Activated naive CD4-positive, alpha-beta T cell treated with anti-CD3 and anti-CD28 coated beads, Interleukin-2, amount 10 ng/mL, durations not matched to agents 7 days and 5 days (primary cell): ENCODE measurements around the gene WWP2.

Experiments
- CTCF ChIA-PET: fragments of 350-600 bp; sonication (Branson Sonifier 250); formaldehyde crosslinking; loops from one replicate; lab custom pipeline; 2021; ENCODE audit warnings: antibody characterized with exemption; lab: Charles Lee
- DNase-seq: peaks from one replicate; pipeline ENCODE4 v3.0.0-alpha.2; 2020
- H3K27ac Mint-ChIP-seq: one replicate; pipeline ENCODE4 v1.8.0; 2021; ENCODE audit warnings: mild to moderate bottlenecking, moderate library complexity, mixed read lengths
- H3K27me3 Mint-ChIP-seq: one replicate; pipeline ENCODE4 v1.8.0; 2021; ENCODE audit warnings: mild to moderate bottlenecking, mixed read lengths
- H3K36me3 Mint-ChIP-seq: one replicate; pipeline ENCODE4 v1.8.0; 2021; ENCODE audit warnings: mixed read lengths
- H3K4me1 Mint-ChIP-seq: one replicate; pipeline ENCODE4 v1.8.0; 2021; ENCODE audit warnings: mixed read lengths
- H3K4me3 Mint-ChIP-seq: one replicate; pipeline ENCODE4 v1.8.0; 2021; ENCODE audit warnings: mild to moderate bottlenecking, moderate library complexity, mixed read lengths
- H3K9me3 Mint-ChIP-seq: one replicate; pipeline ENCODE4 v1.8.0; 2021; ENCODE audit warnings: mixed read lengths

The WWP2 gene

GRCh38 chr16:69858191-69859104, 96.3 kb downstream of the WWP2 start:
- Mint-ChIP-seq H3K36me3 (peaks cover 8% of the 10 kb centered on the region), H3K9me3 (no peaks in the 10 kb centered on the region)

GRCh38 chr16:69859105-69859989, 97.2 kb downstream of the WWP2 start:
- DNase-seq = peak; percentile 25
- no peaks in the 10 kb centered on the region for H3K27me3 Mint-ChIP-seq
- no peak overlapping the region for H3K4me3 Mint-ChIP-seq
- H3K36me3 Mint-ChIP-seq = peaks cover 8% of the 10 kb centered on the region
- CTCF ChIA-PET = interaction anchor here (0.9 kb wide), 1 partner anchor 12 kb away, joined by 3 read pairs; no protein-coding TSS in a partner anchor
- H3K9me3 Mint-ChIP-seq = no peaks in the 10 kb centered on the region
- peaks cover 12% of the 10 kb centered on the region for H3K4me1 Mint-ChIP-seq
- H3K27ac Mint-ChIP-seq = no peak overlapping the region

More at GRCh38 chr16:69858191-69859104, 96.3 kb downstream of the WWP2 start:
- H3K4me1 Mint-ChIP-seq = peaks cover 12% of the 10 kb centered on the region
- no peak for DNase-seq
- H3K27me3 Mint-ChIP-seq = no peaks in the 10 kb centered on the region
- peak overlapping the region; percentile 70 for H3K27ac Mint-ChIP-seq
- CTCF ChIA-PET = no interaction called here
- no peak overlapping the region for H3K4me3 Mint-ChIP-seq

- DNase-seq = no peak
- H3K27ac Mint-ChIP-seq = no peak overlapping the region
- H3K9me3 Mint-ChIP-seq = no peaks in the 10 kb centered on the region
- no peaks in the 10 kb centered on the region for H3K27me3 Mint-ChIP-seq
- peaks cover 12% of the 10 kb centered on the region for H3K4me1 Mint-ChIP-seq
- no peak overlapping the region for H3K4me3 Mint-ChIP-seq
- CTCF ChIA-PET = no interaction called here
- peaks cover 8% of the 10 kb centered on the region for H3K36me3 Mint-ChIP-seq
Measured at GRCh38 chr16:69860233-69861231, 98.4 kb downstream of the WWP2 start.

GRCh38 chr16:69861292-69862030, 99.3 kb downstream of the WWP2 start:
- Mint-ChIP-seq H3K27ac (no peak overlapping the region), H3K4me1 (peaks cover 12% of the 10 kb centered on the region), H3K9me3 (no peaks in the 10 kb centered on the region), H3K4me3 (no peak overlapping the region), H3K27me3 (no peaks in the 10 kb centered on the region), H3K36me3 (peaks cover 10% of the 10 kb centered on the region)
- no peak for DNase-seq
- CTCF ChIA-PET = no interaction called here

- no peaks in the 10 kb centered on the region for H3K9me3 Mint-ChIP-seq
- DNase-seq = no peak
- no peak overlapping the region for H3K4me3 Mint-ChIP-seq
- H3K36me3 Mint-ChIP-seq = peaks cover 11% of the 10 kb centered on the region
- H3K4me1 Mint-ChIP-seq = peaks cover 4% of the 10 kb centered on the region
- CTCF ChIA-PET = no interaction called here
- no peaks in the 10 kb centered on the region for H3K27me3 Mint-ChIP-seq
- no peak overlapping the region for H3K27ac Mint-ChIP-seq
Measured at GRCh38 chr16:69863401-69864281, 101.5 kb downstream of the WWP2 start.

- Mint-ChIP-seq H3K27ac (no peak overlapping the region), H3K27me3 (no peaks in the 10 kb centered on the region), H3K36me3 (peaks cover 13% of the 10 kb centered on the region), H3K9me3 (no peaks in the 10 kb centered on the region), H3K4me3 (no peak overlapping the region), H3K4me1 (no peaks in the 10 kb centered on the region)
- DNase-seq = no peak
- CTCF ChIA-PET = no interaction called here
Measured at GRCh38 chr16:69865701-69866100, 103.6 kb downstream of the WWP2 start.

GRCh38 chr16:69867784-69868560, 105.8 kb downstream of the WWP2 start:
- H3K27ac Mint-ChIP-seq = no peak overlapping the region
- no peaks in the 10 kb centered on the region for H3K9me3 Mint-ChIP-seq
- peaks cover 30% of the 10 kb centered on the region for H3K36me3 Mint-ChIP-seq
- H3K27me3 Mint-ChIP-seq = no peaks in the 10 kb centered on the region
- DNase-seq = no peak
- CTCF ChIA-PET = no interaction called here
- H3K4me1 Mint-ChIP-seq = no peaks in the 10 kb centered on the region
- no peak overlapping the region for H3K4me3 Mint-ChIP-seq

GRCh38 chr16:69870761-69871160, 108.6 kb downstream of the WWP2 start:
- H3K4me3 Mint-ChIP-seq = no peak overlapping the region
- H3K36me3 Mint-ChIP-seq = peaks cover 41% of the 10 kb centered on the region
- no peaks in the 10 kb centered on the region for H3K4me1 Mint-ChIP-seq
- no peak for DNase-seq
- no peaks in the 10 kb centered on the region for H3K9me3 Mint-ChIP-seq
- H3K27me3 Mint-ChIP-seq = no peaks in the 10 kb centered on the region
- no peak overlapping the region for H3K27ac Mint-ChIP-seq
- CTCF ChIA-PET = interaction anchor here (0.5 to 1.0 kb wide), 2 partner anchors 11 to 1671 kb away, joined by 3 read pairs; no protein-coding TSS in a partner anchor

GRCh38 chr16:69871708-69872107, 109.6 kb downstream of the WWP2 start:
- CTCF ChIA-PET = interaction anchor here (1.0 kb wide), 1 partner anchor 12 kb away, joined by 3 read pairs; no protein-coding TSS in a partner anchor
- no peak overlapping the region for H3K27ac Mint-ChIP-seq
- H3K4me3 Mint-ChIP-seq = no peak overlapping the region
- H3K4me1 Mint-ChIP-seq = no peaks in the 10 kb centered on the region
- H3K27me3 Mint-ChIP-seq = no peaks in the 10 kb centered on the region
- no peaks in the 10 kb centered on the region for H3K9me3 Mint-ChIP-seq
- H3K36me3 Mint-ChIP-seq = peaks cover 46% of the 10 kb centered on the region
- no peak for DNase-seq

- Mint-ChIP-seq H3K36me3 (peaks cover 51% of the 10 kb centered on the region), H3K27ac (no peak overlapping the region), H3K27me3 (no peaks in the 10 kb centered on the region), H3K9me3 (no peaks in the 10 kb centered on the region), H3K4me3 (no peak overlapping the region), H3K4me1 (no peaks in the 10 kb centered on the region)
- no peak for DNase-seq
- CTCF ChIA-PET = no interaction called here
Measured at GRCh38 chr16:69872888-69873287, 110.8 kb downstream of the WWP2 start.

GRCh38 chr16:69873783-69874182, 111.7 kb downstream of the WWP2 start:
- Mint-ChIP-seq H3K36me3 (peaks cover 53% of the 10 kb centered on the region), H3K27me3 (no peaks in the 10 kb centered on the region), H3K9me3 (no peaks in the 10 kb centered on the region), H3K4me1 (no peaks in the 10 kb centered on the region), H3K4me3 (no peak overlapping the region), H3K27ac (no peak overlapping the region)
- CTCF ChIA-PET = no interaction called here
- no peak for DNase-seq

- Mint-ChIP-seq H3K36me3 (peaks cover 57% of the 10 kb centered on the region), H3K27ac (no peak overlapping the region), H3K4me3 (no peak overlapping the region), H3K4me1 (no peaks in the 10 kb centered on the region), H3K9me3 (no peaks in the 10 kb centered on the region), H3K27me3 (no peaks in the 10 kb centered on the region)
- DNase-seq = no peak
- CTCF ChIA-PET = no interaction called here
Measured at GRCh38 chr16:69874271-69874670, 112.1 kb downstream of the WWP2 start.
